Keratinocyte (primary cell): Measurements from ENCODE around the gene DHRSX. TPM values are rescaled to one million over a fixed set of nuclear protein-coding genes. Genes with fewer than 3 reads are reported as not detected.

Experiments
- DNase-seq: peaks from one replicate; pipeline ENCODE4 v3.0.0-alpha.2; 2011; ENCODE audit warnings: low read depth, missing footprints, low spot score
- FAIRE-seq: peaks from 2 replicates; lab custom pipeline; 2011; peaks lifted over from hg19 to GRCh38; lab: Jason Lieb, UNC
- H2AFZ ChIP-seq: 2 replicates; pipeline ENCODE4 v1.6.0; 2012; ENCODE audit warnings: low read length, control low read depth, inconsistent platforms; ENCODE audit not compliant: control insufficient read depth
- H3K27ac ChIP-seq: 2 replicates; pipeline ENCODE4 v1.5.1; 2011; ENCODE audit warnings: low read length; ENCODE audit not compliant: control insufficient read depth, insufficient read depth
- H3K27me3 ChIP-seq: 3 replicates; pipeline ENCODE4 v1.6.0; 2011; ENCODE audit warnings: low read length; ENCODE audit not compliant: control insufficient read depth, insufficient read depth; ENCODE audit errors: extremely low read depth
- H3K36me3 ChIP-seq, 2 experiments: 2 replicates in 1 of 2; 3 replicates in 1 of 2; pipeline ENCODE4 v1.5.1; 2011; ENCODE audit warnings: low read length in 2 of 2, mild to moderate bottlenecking in 1 of 2; ENCODE audit not compliant: control insufficient read depth in 2 of 2, insufficient read depth in 2 of 2; ENCODE audit errors: extremely low read depth in 1 of 2
- H3K4me1 ChIP-seq: 3 replicates; pipeline ENCODE4 v1.5.1; 2011; ENCODE audit warnings: low read length; ENCODE audit not compliant: control insufficient read depth, insufficient read depth; ENCODE audit errors: extremely low read depth
- H3K4me2 ChIP-seq: 3 replicates; pipeline ENCODE4 v1.6.0; 2011; ENCODE audit warnings: low read depth, low read length; ENCODE audit not compliant: control insufficient read depth, insufficient read depth; ENCODE audit errors: extremely low read depth
- H3K4me3 ChIP-seq, 3 experiments: fragments of 200-600 bp in 1 of 3; sonication (generic) in 1 of 3; 2 replicates in 2 of 3; 3 replicates in 1 of 3; pipeline ENCODE4 v1.5.1; 2011 to 2016; ENCODE audit warnings: low read length in 3 of 3, mild to moderate bottlenecking in 3 of 3, control low read depth in 2 of 3, inconsistent platforms in 1 of 3, low read depth in 1 of 3, mixed read lengths in 1 of 3, mixed run types in 1 of 3, moderate library complexity in 1 of 3; ENCODE audit not compliant: control insufficient read depth in 2 of 3, insufficient read depth in 2 of 3; ENCODE audit errors: extremely low read depth in 1 of 3
- H3K79me2 ChIP-seq: 2 replicates; pipeline ENCODE4 v1.6.0; 2012; ENCODE audit warnings: low read length; ENCODE audit not compliant: control insufficient read depth, insufficient read depth
- H3K9ac ChIP-seq: 3 replicates; pipeline ENCODE4 v1.6.0; 2011; ENCODE audit warnings: low read length; ENCODE audit not compliant: control insufficient read depth, insufficient read depth; ENCODE audit errors: extremely low read depth
- H3K9me1 ChIP-seq: 3 replicates; pipeline ENCODE4 v1.6.0; 2011; ENCODE audit warnings: low read length; ENCODE audit not compliant: control insufficient read depth, insufficient read depth; ENCODE audit errors: extremely low read depth
- H3K9me3 ChIP-seq: 2 replicates; pipeline ENCODE4 v1.5.1; 2012; ENCODE audit warnings: low read depth, low read length; ENCODE audit not compliant: control insufficient read depth
- H4K20me1 ChIP-seq: 3 replicates; pipeline ENCODE4 v1.6.0; 2011; ENCODE audit warnings: low read length; ENCODE audit not compliant: control insufficient read depth, insufficient read depth; ENCODE audit errors: extremely low read depth
- CTCF ChIP-seq, 3 experiments: IDR thresholded peaks in 1 of 3; conservative IDR thresholded peaks in 1 of 3; optimal IDR thresholded peaks in 1 of 3; 2 replicates in 2 of 3; 3 replicates in 1 of 3; pipeline versions ENCODE3 to v1.5.1; 2011; ENCODE audit warnings: low read length in 3 of 3, mild to moderate bottlenecking in 3 of 3, moderate library complexity in 2 of 3, control low read depth in 1 of 3, inconsistent platforms in 1 of 3; ENCODE audit not compliant: insufficient read depth in 2 of 3; ENCODE audit errors: extremely low read depth in 1 of 3
- EZH2 ChIP-seq: IDR thresholded peaks from one replicate; pipeline ENCODE4 v1.6.1; 2012; ENCODE audit warnings: inconsistent platforms, mild to moderate bottlenecking, low read length, moderate library complexity
- dilution Hi-C: fragments of 300-500 bp; cut with MboI; formaldehyde crosslinking; loops from one replicate; pipeline ENCODE4 v1.7.0; 2020; ENCODE audit warnings: low sequenced_read_pairs; ENCODE audit not compliant: extremely low pct_ligation_motif_present
- polyA plus RNA-seq, 5 experiments: library from polyadenylated mRNA; depleted of rRNA in 3 of 5; stranded (reverse) in 3 of 5; stranded (forward) in 1 of 5; unstranded in 1 of 5; fragments of >200 nt; gene quantifications; 1 replicate in 1 of 5; 2 replicates in 3 of 5; 3 replicates in 1 of 5; pipeline versions ENCODE4 v1.2.1 to v1.2.3, GENCODE V29; 2011 to 2012; ENCODE audit warnings: missing spikeins in 2 of 5, low read depth in 1 of 5, low replicate concordance in 1 of 5

DHRSX gene
- polyA plus RNA-seq, 1 donor (not counting 4 experiments of a cell fraction or from before 2014, with no cell fraction given), result 20.4 TPM

GRCh38 chrX:2446815-2447214 is 54.0 kb downstream of the DHRSX start:
- no peak for DNase-seq

GRCh38 chrX:2445662-2446623 is 54.8 kb downstream of the DHRSX start:
- Histone ChIP-seq H3K4me3 (no peak overlapping the region), H3K79me2 (peaks cover 17% of the 10 kb centered on the region), H3K9me3 (peaks cover 2% of the 10 kb centered on the region), H3K27ac (no peak overlapping the region), H3K27me3 (no peaks in the 10 kb centered on the region), H3K9ac (no peak overlapping the region), H3K4me1 (no peaks in the 10 kb centered on the region), H4K20me1 (peaks cover 4% of the 10 kb centered on the region), H3K4me2 (no peak overlapping the region), H2AFZ (no peak overlapping the region), H3K9me1 (no peaks in the 10 kb centered on the region), H3K36me3 (peaks cover 2 to 6% of the 10 kb centered on the region in 2 experiments)
- no peak for TF ChIP-seq CTCF (optimal IDR thresholded peaks at IDR 0.05 in 1 of 3, IDR thresholded peaks at IDR 0.05 in 1 of 3, conservative IDR thresholded peaks at IDR 0.05 in 1 of 3; ENCODE audit: extremely low read depth in 1 of 3, insufficient read depth in 2 of 3, low read length in 3 of 3)
- TF ChIP-seq EZH2, result no peak
- dilution Hi-C loops, result no loop called here
- DNase-seq (no peak), FAIRE-seq (no peak)

More at GRCh38 chrX:2446815-2447214, 54.0 kb downstream of the DHRSX start:
- H2AFZ ChIP-seq, result no peak overlapping the region
- no peak overlapping the region for H3K9ac ChIP-seq
- FAIRE-seq, result no peak
- peaks cover 2% of the 10 kb centered on the region for H3K9me3 ChIP-seq
- no peaks in the 10 kb centered on the region for H3K4me1 ChIP-seq
- H3K27ac ChIP-seq, result no peak overlapping the region
- TF ChIP-seq CTCF (optimal IDR thresholded peaks at IDR 0.05 in 1 of 3, IDR thresholded peaks at IDR 0.05 in 1 of 3, conservative IDR thresholded peaks at IDR 0.05 in 1 of 3; ENCODE audit: extremely low read depth in 1 of 3, insufficient read depth in 2 of 3, low read length in 3 of 3), result no peak
- no peak for TF ChIP-seq EZH2
- peaks cover 4% of the 10 kb centered on the region for H4K20me1 ChIP-seq
- no peak overlapping the region for H3K4me3 ChIP-seq
- no peaks in the 10 kb centered on the region for H3K27me3 ChIP-seq
- H3K4me2 ChIP-seq, result no peak overlapping the region
- peaks cover 19% of the 10 kb centered on the region for H3K79me2 ChIP-seq
- peaks cover 0 to 6% of the 10 kb centered on the region in 2 experiments for H3K36me3 ChIP-seq
- H3K9me1 ChIP-seq, result no peaks in the 10 kb centered on the region
- dilution Hi-C loops, result no loop called here
